Osteoblast (primary cell): Measurements from ENCODE around the gene NACC2. TPM values are rescaled to one million over a fixed set of nuclear protein-coding genes. Genes with fewer than 3 reads are reported as not detected.

Experiments
- DNase-seq: peaks from one replicate; pipeline ENCODE4 v3.0.0; 2011; ENCODE audit warnings: low spot score, mixed read lengths; ENCODE audit not compliant: insufficient read length; ENCODE audit errors: missing footprints
- H2AFZ ChIP-seq: 2 replicates; pipeline ENCODE4 v1.6.0; 2011; ENCODE audit warnings: mild to moderate bottlenecking, low read length
- H3K27ac ChIP-seq: 2 replicates; pipeline ENCODE4 v1.5.1; 2011; ENCODE audit warnings: mild to moderate bottlenecking, low read depth, low read length, moderate library complexity
- H3K27me3 ChIP-seq: 2 replicates; pipeline ENCODE4 v1.6.0; 2012; ENCODE audit warnings: mild to moderate bottlenecking, control low read depth, inconsistent platforms, low read length, moderate library complexity; ENCODE audit not compliant: insufficient read depth
- H3K36me3 ChIP-seq: 2 replicates; pipeline ENCODE4 v1.5.1; 2011; ENCODE audit warnings: mild to moderate bottlenecking, low read length, control low read depth, moderate library complexity; ENCODE audit not compliant: insufficient read depth
- H3K4me1 ChIP-seq: 2 replicates; pipeline ENCODE4 v1.5.1; 2011; ENCODE audit warnings: mild to moderate bottlenecking, low read length, control low read depth, moderate library complexity; ENCODE audit not compliant: insufficient read depth
- H3K4me2 ChIP-seq: 2 replicates; pipeline ENCODE4 v1.6.0; 2011; ENCODE audit warnings: mild to moderate bottlenecking, low read length; ENCODE audit not compliant: insufficient read depth
- H3K4me3 ChIP-seq: fragments of 200-600 bp; sonication (generic); 3 replicates; pipeline ENCODE4 v1.5.1; 2012; ENCODE audit warnings: mild to moderate bottlenecking, low read length, inconsistent platforms; ENCODE audit not compliant: insufficient read depth
- H3K79me2 ChIP-seq: 2 replicates; pipeline ENCODE4 v1.6.0; 2012; ENCODE audit warnings: mild to moderate bottlenecking, low read length, control low read depth, inconsistent platforms; ENCODE audit not compliant: insufficient read depth
- H3K9me3 ChIP-seq: 2 replicates; pipeline ENCODE4 v1.5.1; 2011; ENCODE audit warnings: low read depth, low read length, control low read depth
- H4K20me1 ChIP-seq: 2 replicates; pipeline ENCODE4 v1.6.0; 2012; ENCODE audit warnings: mild to moderate bottlenecking, low read length, control low read depth; ENCODE audit not compliant: insufficient read depth
- total RNA-seq: library from RNA; depleted of rRNA; stranded (reverse); fragments of >200 nt; gene quantifications from 2 replicates; pipeline ENCODE4 v1.2.3, GENCODE V29; 2012
- TF ChIP-seq, protein P1 (sequence below): IDR thresholded peaks from 2 replicates; pipeline ENCODE4 v1.5.1; 2011; ENCODE audit warnings: mild to moderate bottlenecking, low read depth, low read length, moderate library complexity; ENCODE audit errors: extremely low read depth

NACC2 gene
- total RNA-seq, 1 donor: 32.9 TPM

DNA sequence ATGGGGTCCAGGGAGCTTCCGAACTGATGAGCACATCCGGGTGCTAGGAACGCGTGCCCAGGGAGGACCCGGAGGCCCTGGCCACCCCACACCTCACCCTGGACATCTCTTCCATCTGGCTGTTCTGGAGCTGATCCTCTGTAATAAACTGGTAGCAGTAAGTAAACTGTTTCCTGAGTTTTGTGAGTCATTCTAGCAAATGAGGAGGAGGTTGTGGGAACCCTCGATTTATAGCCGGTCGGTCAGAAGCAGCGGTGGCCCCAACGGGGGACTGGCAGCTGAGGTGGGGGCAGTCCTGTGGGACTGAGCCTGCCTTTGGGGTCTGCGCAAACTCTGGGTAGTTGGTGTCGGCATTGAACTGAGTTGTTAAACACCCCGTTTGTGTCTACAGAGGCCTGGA, 118.6 kb downstream of the NACC2 start:
- H3K36me3 ChIP-seq: no peaks in the 10 kb centered on the region
- no peaks in the 10 kb centered on the region for H4K20me1 ChIP-seq
- peaks cover 2% of the 10 kb centered on the region for H3K4me1 ChIP-seq
- no peak overlapping the region for H3K4me3 ChIP-seq
- peak; percentile 95 for DNase-seq
- H2AFZ ChIP-seq: no peak overlapping the region
- no peaks in the 10 kb centered on the region for H3K79me2 ChIP-seq
- TF ChIP-seq, protein P1, sequence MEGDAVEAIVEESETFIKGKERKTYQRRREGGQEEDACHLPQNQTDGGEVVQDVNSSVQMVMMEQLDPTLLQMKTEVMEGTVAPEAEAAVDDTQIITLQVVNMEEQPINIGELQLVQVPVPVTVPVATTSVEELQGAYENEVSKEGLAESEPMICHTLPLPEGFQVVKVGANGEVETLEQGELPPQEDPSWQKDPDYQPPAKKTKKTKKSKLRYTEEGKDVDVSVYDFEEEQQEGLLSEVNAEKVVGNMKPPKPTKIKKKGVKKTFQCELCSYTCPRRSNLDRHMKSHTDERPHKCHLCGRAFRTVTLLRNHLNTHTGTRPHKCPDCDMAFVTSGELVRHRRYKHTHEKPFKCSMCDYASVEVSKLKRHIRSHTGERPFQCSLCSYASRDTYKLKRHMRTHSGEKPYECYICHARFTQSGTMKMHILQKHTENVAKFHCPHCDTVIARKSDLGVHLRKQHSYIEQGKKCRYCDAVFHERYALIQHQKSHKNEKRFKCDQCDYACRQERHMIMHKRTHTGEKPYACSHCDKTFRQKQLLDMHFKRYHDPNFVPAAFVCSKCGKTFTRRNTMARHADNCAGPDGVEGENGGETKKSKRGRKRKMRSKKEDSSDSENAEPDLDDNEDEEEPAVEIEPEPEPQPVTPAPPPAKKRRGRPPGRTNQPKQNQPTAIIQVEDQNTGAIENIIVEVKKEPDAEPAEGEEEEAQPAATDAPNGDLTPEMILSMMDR: no peak
- H3K27me3 ChIP-seq: peaks cover 3% of the 10 kb centered on the region
- H3K9me3 ChIP-seq: no peaks in the 10 kb centered on the region
- no peak overlapping the region for H3K27ac ChIP-seq
- no peak overlapping the region for H3K4me2 ChIP-seq

DNA sequence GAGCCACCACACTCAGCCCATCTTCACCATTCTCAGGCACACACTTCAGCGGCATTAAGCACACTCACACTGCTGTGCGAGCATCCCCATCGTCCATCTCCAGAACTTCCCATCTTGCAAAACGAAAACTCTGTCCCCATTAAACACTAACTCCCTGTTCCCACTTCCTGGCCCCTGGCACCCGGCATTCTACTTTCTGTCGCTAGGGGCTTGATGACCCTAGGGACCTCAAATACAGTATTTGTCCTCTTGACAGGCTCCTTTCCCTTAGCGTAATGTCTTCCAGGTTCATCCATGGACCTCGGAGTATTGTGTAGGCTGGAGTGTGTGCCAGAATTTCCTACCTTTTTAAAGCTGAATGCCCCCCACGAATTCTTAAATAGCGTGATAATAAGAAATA, 119.3 kb downstream of the NACC2 start:
- no peaks in the 10 kb centered on the region for H4K20me1 ChIP-seq
- H2AFZ ChIP-seq: no peak overlapping the region

DNA sequence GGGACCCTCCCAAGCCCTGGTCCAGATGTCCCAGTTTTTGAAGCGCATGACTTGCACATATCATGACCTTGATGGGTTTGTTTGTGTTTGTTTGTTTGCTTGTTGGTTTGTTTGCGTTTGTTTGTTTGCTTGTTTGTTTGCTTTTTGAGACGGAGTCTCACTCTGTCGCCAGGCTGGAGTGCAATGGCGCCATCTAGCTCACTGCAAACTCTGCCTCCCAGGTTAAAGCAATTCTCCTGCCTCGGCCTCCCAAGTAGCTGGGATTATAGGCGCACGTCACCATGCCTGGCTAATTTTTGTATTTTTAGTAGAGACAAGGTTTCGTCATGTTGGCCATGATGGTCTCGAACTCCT, 120.9 kb downstream of the NACC2 start:
- no peak overlapping the region for H3K4me2 ChIP-seq
- H3K79me2 ChIP-seq: no peaks in the 10 kb centered on the region
- no peaks in the 10 kb centered on the region for H4K20me1 ChIP-seq
- no peak overlapping the region for H3K27ac ChIP-seq
- no peaks in the 10 kb centered on the region for H3K9me3 ChIP-seq
- H2AFZ ChIP-seq: no peak overlapping the region
- TF ChIP-seq, protein P1: no peak
- no peaks in the 10 kb centered on the region for H3K36me3 ChIP-seq
- no peak overlapping the region for H3K4me3 ChIP-seq
- H3K4me1 ChIP-seq: peaks cover 2% of the 10 kb centered on the region
- H3K27me3 ChIP-seq: peaks cover 8% of the 10 kb centered on the region
- DNase-seq: no peak

More for the DNA sequence above, 119.3 kb downstream of the NACC2 start:
- peaks cover 4% of the 10 kb centered on the region for H3K27me3 ChIP-seq
- H3K9me3 ChIP-seq: no peaks in the 10 kb centered on the region
- H3K4me3 ChIP-seq: no peak overlapping the region
- no peak overlapping the region for H3K4me2 ChIP-seq
- H3K4me1 ChIP-seq: peaks cover 2% of the 10 kb centered on the region
- no peak overlapping the region for H3K27ac ChIP-seq
- no peak for DNase-seq
- no peaks in the 10 kb centered on the region for H3K79me2 ChIP-seq
- no peaks in the 10 kb centered on the region for H3K36me3 ChIP-seq
- TF ChIP-seq, protein P1: no peak

DNA sequence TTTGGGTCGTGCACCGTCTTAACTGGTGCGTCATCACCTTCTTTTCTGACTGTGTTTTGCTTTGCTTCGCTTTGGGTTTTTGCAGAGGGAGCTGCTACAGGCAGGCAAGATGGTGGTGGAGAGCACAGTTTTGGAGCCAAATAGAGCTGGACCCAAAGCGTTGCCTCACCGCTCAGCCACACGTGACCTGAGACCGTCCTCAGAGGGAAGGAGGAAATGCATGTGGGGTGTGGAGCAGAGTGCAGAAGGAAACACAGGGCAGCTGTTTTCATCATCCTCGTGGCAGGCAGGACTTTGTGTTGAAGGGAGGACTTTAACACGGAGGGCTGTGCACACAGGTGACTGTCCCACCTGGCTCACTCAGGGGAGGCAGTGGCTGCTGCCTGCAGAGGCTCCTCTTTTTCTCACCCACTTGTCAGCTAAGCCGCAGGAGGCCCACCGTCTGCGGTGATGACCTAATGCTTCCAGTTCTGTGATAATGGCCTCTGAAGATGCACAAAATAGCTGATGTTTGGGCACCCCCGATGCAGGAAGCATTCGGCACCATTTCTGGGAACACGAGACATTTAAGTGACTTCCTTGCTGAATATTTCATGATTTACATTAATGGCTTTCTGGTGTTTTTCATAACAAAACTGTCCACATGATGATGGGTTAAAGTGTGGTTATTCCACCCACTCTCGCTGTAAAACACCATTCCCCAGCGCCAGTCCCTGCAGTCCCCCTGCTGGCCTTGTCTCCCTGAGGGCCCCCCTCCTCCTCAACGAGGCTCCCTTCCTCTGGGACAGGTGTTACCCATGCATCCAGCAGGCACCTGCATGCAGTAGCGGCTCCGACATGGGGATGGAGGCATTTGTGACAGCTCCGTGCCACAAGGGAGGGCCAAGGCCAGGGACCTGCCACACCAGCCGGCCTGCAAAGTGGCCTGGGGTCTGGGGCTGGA, 121.5 kb downstream of the NACC2 start:
- no peaks in the 10 kb centered on the region for H3K79me2 ChIP-seq
- peaks cover 2% of the 10 kb centered on the region for H3K4me1 ChIP-seq
- no peak overlapping the region for H3K27ac ChIP-seq
- no peak overlapping the region for H3K4me3 ChIP-seq
- H4K20me1 ChIP-seq: no peaks in the 10 kb centered on the region
- TF ChIP-seq, protein P1: no peak
- no peak overlapping the region for H2AFZ ChIP-seq
- no peak overlapping the region for H3K4me2 ChIP-seq
- H3K36me3 ChIP-seq: no peaks in the 10 kb centered on the region
- peaks cover 8% of the 10 kb centered on the region for H3K27me3 ChIP-seq
- no peaks in the 10 kb centered on the region for H3K9me3 ChIP-seq
- no peak for DNase-seq
